Measurements from ENCODE around the gene CTNNA3. TPM values are rescaled to one million over a fixed set of nuclear protein-coding genes. Genes with fewer than 3 reads are reported as not detected.

Gene CTNNA3
- total and polyA plus RNA-seq, 2 donors (not counting 3 experiments of a cell fraction or from before 2014, with no cell fraction given) = not detected

DNA sequence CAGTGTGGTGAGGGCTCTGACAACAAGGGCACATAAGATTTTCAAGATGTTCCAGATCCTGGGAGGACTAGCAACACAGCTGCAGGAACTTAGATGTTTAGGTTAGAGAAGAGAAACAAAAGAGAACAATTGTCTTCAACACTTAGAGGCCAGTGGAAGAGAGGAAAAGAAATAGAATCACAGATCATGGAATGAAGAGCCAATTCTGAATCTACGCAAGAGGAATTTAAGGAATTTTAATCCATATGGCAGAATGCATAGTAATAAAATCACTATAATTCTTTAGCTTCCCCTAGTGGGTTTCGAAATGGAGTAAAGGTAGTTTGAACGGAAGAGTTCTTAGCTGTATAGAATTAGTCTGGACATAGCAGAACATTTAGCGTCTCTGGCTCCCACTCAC, 884.8 kb downstream of the CTNNA3 start:
- H3K4me3 ChIP-seq (replicated peaks in 1 of 3; ENCODE audit: insufficient read depth in 1 of 3, low read depth in 1 of 3, low read length in 3 of 3) = no peak overlapping the region
- no peak for DNase-seq (ENCODE audit: low read depth, low spot score)
- intact Hi-C loops (cut with micrococcal nuclease) = no loop called here

More for the DNA sequence above, 884.8 kb downstream of the CTNNA3 start:
- FAIRE-seq = no peak
- Histone ChIP-seq H3K9me3 (replicated peaks; ENCODE audit: control insufficient read depth, insufficient read depth, low read length) (peaks cover 4% of the 10 kb centered on the region), H2AFZ (ENCODE audit: low read depth, low read length) (no peak overlapping the region), H3K27me3 (ENCODE audit: control insufficient read depth in 2 of 2, insufficient read depth in 2 of 2, low read length in 2 of 2) (no peaks in the 10 kb centered on the region), H3K4me2 (ENCODE audit: insufficient read depth, low read length) (no peak overlapping the region), H3K27ac (ENCODE audit: insufficient read depth, low read depth, low read length) (no peak overlapping the region), H3K9ac (replicated peaks; ENCODE audit: extremely low read depth, insufficient read depth, low read length) (no peak overlapping the region), H4K20me1 (replicated peaks; ENCODE audit: control insufficient read depth, extremely low read depth, insufficient read depth, low read length) (no peaks in the 10 kb centered on the region), H3K36me3 (ENCODE audit: control insufficient read depth in 2 of 2, extremely low read depth in 1 of 2, insufficient read depth in 2 of 2, low read length in 2 of 2) (no peaks in the 10 kb centered on the region), H3K79me2 (ENCODE audit: control insufficient read depth, insufficient read depth, low read length) (no peaks in the 10 kb centered on the region), H3K9me1 (replicated peaks; ENCODE audit: control insufficient read depth, extremely low read depth, insufficient read depth, low read length) (no peaks in the 10 kb centered on the region), H3K4me1 (ENCODE audit: control insufficient read depth, extremely low read depth, insufficient read depth, low read length) (no peaks in the 10 kb centered on the region)
- BruUV-seq (replicated peaks) = no TSS peak
- CTCF ChIA-PET = no interaction called here
- POLR2A ChIA-PET = no interaction called here
- dilution Hi-C loops (cut with MboI; ENCODE audit: extremely low pct_ligation_motif_present, low sequenced_read_pairs) = no loop called here
- TF ChIP-seq EZH2 (IDR thresholded peaks at IDR 0.05; ENCODE audit: borderline replicate concordance, low read depth, low read length, severe bottlenecking) (no peak), JUN (IDR thresholded peaks at IDR 0.05; ENCODE audit: borderline replicate concordance, insufficient read depth, insufficient read length, low read depth) (no peak), POLR2AphosphoS5 (IDR thresholded peaks at IDR 0.05; ENCODE audit: insufficient read depth, low read depth, low read length) (no peak), GATA2 (IDR thresholded peaks at IDR 0.05; ENCODE audit: insufficient read depth, insufficient read length, low read depth, low read length) (no peak), POLR2A (IDR thresholded peaks at IDR 0.05; ENCODE audit: low read depth, low read length) (no peak), FOS (IDR thresholded peaks at IDR 0.05; ENCODE audit: borderline replicate concordance, insufficient read depth, low read length) (no peak), MAX (IDR thresholded peaks at IDR 0.05; ENCODE audit: insufficient read depth, insufficient read length) (no peak), MYC (IDR thresholded peaks at IDR 0.05; ENCODE audit: low read depth, low read length) (no peak)
- TF ChIP-seq, protein P1, sequence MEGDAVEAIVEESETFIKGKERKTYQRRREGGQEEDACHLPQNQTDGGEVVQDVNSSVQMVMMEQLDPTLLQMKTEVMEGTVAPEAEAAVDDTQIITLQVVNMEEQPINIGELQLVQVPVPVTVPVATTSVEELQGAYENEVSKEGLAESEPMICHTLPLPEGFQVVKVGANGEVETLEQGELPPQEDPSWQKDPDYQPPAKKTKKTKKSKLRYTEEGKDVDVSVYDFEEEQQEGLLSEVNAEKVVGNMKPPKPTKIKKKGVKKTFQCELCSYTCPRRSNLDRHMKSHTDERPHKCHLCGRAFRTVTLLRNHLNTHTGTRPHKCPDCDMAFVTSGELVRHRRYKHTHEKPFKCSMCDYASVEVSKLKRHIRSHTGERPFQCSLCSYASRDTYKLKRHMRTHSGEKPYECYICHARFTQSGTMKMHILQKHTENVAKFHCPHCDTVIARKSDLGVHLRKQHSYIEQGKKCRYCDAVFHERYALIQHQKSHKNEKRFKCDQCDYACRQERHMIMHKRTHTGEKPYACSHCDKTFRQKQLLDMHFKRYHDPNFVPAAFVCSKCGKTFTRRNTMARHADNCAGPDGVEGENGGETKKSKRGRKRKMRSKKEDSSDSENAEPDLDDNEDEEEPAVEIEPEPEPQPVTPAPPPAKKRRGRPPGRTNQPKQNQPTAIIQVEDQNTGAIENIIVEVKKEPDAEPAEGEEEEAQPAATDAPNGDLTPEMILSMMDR (IDR thresholded peaks at IDR 0.05; ENCODE audit: extremely low read depth in 1 of 2, insufficient read depth in 1 of 2, low read depth in 1 of 2, low read length in 2 of 2) = no peak
